Esophagus squamous epithelium (tissue), 4 donors: ENCODE results near the gene INSYN2A.

Source experiments
- CTCF ChIP-seq, 6 experiments: fragments of 450-650 bp in 4 of 6; fragments of 200-600 bp in 2 of 6; sonication (generic) in 2 of 6; IDR thresholded peaks; one replicate each; pipeline ENCODE4 v1.5.1; 2016 to 2019; ENCODE audit warnings: antibody characterized with exemption in 6 of 6, mild to moderate bottlenecking in 4 of 6, moderate library complexity in 4 of 6
- POLR2A ChIP-seq, 4 donors: fragments of 450-650 bp; IDR thresholded peaks; one replicate each; pipeline ENCODE4 v1.6.1; 2017; ENCODE audit warnings: antibody characterized with exemption in 4 of 4, mild to moderate bottlenecking in 4 of 4, moderate library complexity in 3 of 4

- TF ChIP-seq CTCF (IDR thresholded peaks at IDR 0.05) (no peak), POLR2A (IDR thresholded peaks at IDR 0.05) (no peak)
Observed at GRCh38 chr10:127190427-127190826, 6.0 kb downstream of the INSYN2A start.
